Esophagus (tissue), 2 donors: ENCODE results near the gene XRCC1. TPM values are rescaled to one million over a fixed set of nuclear protein-coding genes. Genes with fewer than 3 reads are reported as not detected.

Source experiments
- H3K27ac ChIP-seq, 2 donors: one replicate each; pipeline ENCODE4 v1.5.1; 2013; ENCODE audit warnings: low read depth in 2 of 2, mild to moderate bottlenecking in 2 of 2, inconsistent platforms in 1 of 2, low read length in 1 of 2, moderate library complexity in 1 of 2
- H3K27me3 ChIP-seq, 2 donors: one replicate each; pipeline ENCODE4 v1.6.1; 2013; ENCODE audit warnings: low read length in 2 of 2, control low read depth in 1 of 2, mild to moderate bottlenecking in 1 of 2; ENCODE audit not compliant: insufficient read depth in 2 of 2, control insufficient read depth in 1 of 2
- H3K36me3 ChIP-seq, 2 donors: one replicate each; pipeline ENCODE4 v1.6.1; 2013; ENCODE audit warnings: low read length in 1 of 2; ENCODE audit not compliant: control insufficient read depth in 2 of 2, insufficient read depth in 2 of 2
- H3K4me1 ChIP-seq, 2 donors: one replicate each; pipeline ENCODE4 v1.6.1; 2013; ENCODE audit warnings: low read length in 1 of 2; ENCODE audit not compliant: control insufficient read depth in 2 of 2, insufficient read depth in 2 of 2
- H3K4me3 ChIP-seq, 2 donors: one replicate each; pipeline ENCODE4 v1.5.1; 2013; ENCODE audit warnings: low read length in 2 of 2, mild to moderate bottlenecking in 2 of 2, low read depth in 1 of 2, moderate library complexity in 1 of 2
- H3K9me3 ChIP-seq, 2 donors: one replicate each; pipeline ENCODE4 v1.6.1; 2013; ENCODE audit warnings: mild to moderate bottlenecking in 2 of 2, low read depth in 1 of 2, low read length in 1 of 2, moderate library complexity in 1 of 2; ENCODE audit not compliant: control insufficient read depth in 2 of 2, insufficient read depth in 1 of 2
- WGBS, 2 donors: extraction: QIAGEN DNeasy Blood & Tissue Kit; methylation state at CpG; one replicate each; pipeline ENCODE4 v1.1.7; 2013; 5-methylcytosine and 5-hydroxymethylcytosine counted together
- polyA plus RNA-seq, 2 donors: library from polyadenylated mRNA; stranded (reverse); fragments of 200-250 nt; gene quantifications; one replicate each; pipeline ENCODE4 v1.2.3, GENCODE V29; 2013
- donor health status: healthy with polysubstance abuse.
- donor health status: Bipolar disorder and iron deficiency.

XRCC1 gene
- polyA plus RNA-seq, 2 donors = 13.7 to 14.4 TPM

GRCh38 chr19:43507880-43508279 lies 67.4 kb downstream of the XRCC1 start:
- Histone ChIP-seq H3K4me3 (no peak overlapping the region), H3K4me1 (peaks cover 0 to 8% of the 10 kb centered on the region in 2 donors), H3K27ac (no peak overlapping the region), H3K9me3 (no peaks in the 10 kb centered on the region), H3K27me3 (no peaks in the 10 kb centered on the region), H3K36me3 (peaks cover 0 to 14% of the 10 kb centered on the region in 2 donors)
- 85 to 88% methylated on average over 2 of the region's 2 CpGs for WGBS, 2 donors

- Histone ChIP-seq H3K4me1 (peaks cover 0 to 6% of the 10 kb centered on the region in 2 donors), H3K36me3 (peaks cover 0 to 19% of the 10 kb centered on the region in 2 donors), H3K4me3 (no peak overlapping the region), H3K27ac (no peak overlapping the region), H3K27me3 (no peaks in the 10 kb centered on the region), H3K9me3 (no peaks in the 10 kb centered on the region)
- 88% methylated on average over 5 of the region's 5 CpGs for WGBS, 2 donors
Measured at GRCh38 chr19:43506629-43507028, 68.7 kb downstream of the XRCC1 start.

- Histone ChIP-seq H3K27me3 (no peaks in the 10 kb centered on the region), H3K36me3 (peaks cover 0 to 20% of the 10 kb centered on the region in 2 donors), H3K9me3 (no peaks in the 10 kb centered on the region), H3K4me3 (no peak overlapping the region), H3K4me1 (peaks cover 0 to 6% of the 10 kb centered on the region in 2 donors), H3K27ac (peak overlapping the region in 1 of 2 donors; percentile 15)
- 91 to 96% methylated on average over 5 of the region's 5 CpGs for WGBS, 2 donors
Measured at GRCh38 chr19:43505941-43506340, 69.4 kb downstream of the XRCC1 start.

GRCh38 chr19:43505186-43505456 lies 70.2 kb downstream of the XRCC1 start:
- H3K4me1 ChIP-seq = peaks cover 0 to 6% of the 10 kb centered on the region in 2 donors
- H3K9me3 ChIP-seq = no peaks in the 10 kb centered on the region
- H3K27ac ChIP-seq = peak overlapping the region; percentile 83 to 96
- H3K4me3 ChIP-seq = peak overlapping the region in 1 of 2 donors; percentile 69
- H3K36me3 ChIP-seq = peaks cover 0 to 19% of the 10 kb centered on the region in 2 donors
- 85 to 90% methylated on average over 3 of the region's 3 CpGs for WGBS, 2 donors
- H3K27me3 ChIP-seq = no peaks in the 10 kb centered on the region

GRCh38 chr19:43504426-43505185 lies 70.7 kb downstream of the XRCC1 start, which contains the start of gene PHLDB3:
Gene PHLDB3 (minus strand): TSS chr19:43504746. CDS start chr19:43504118, 628 bp downstream.
- Histone ChIP-seq H3K27me3 (no peaks in the 10 kb centered on the region), H3K4me3 (peak within 1 kb of the TSS; percentile 69 to 72), H3K27ac (peak within 1 kb of the TSS; percentile 83 to 96), H3K4me1 (peaks cover 0 to 6% of the 10 kb centered on the region in 2 donors), H3K9me3 (no peaks in the 10 kb centered on the region), H3K36me3 (peaks cover 0 to 18% of the 10 kb centered on the region in 2 donors)
- 2 to 5% methylated on average over 40 to 42 of the region's 42 CpGs for WGBS, 2 donors

- H3K27me3 ChIP-seq = no peaks in the 10 kb centered on the region
- WGBS, 2 donors = 1% methylated on average over 52 to 64 of the region's 64 CpGs
- peaks cover 3 to 6% of the 10 kb centered on the region in 2 donors for H3K4me1 ChIP-seq
- peak overlapping the region; percentile 83 to 96 for H3K27ac ChIP-seq
- no peaks in the 10 kb centered on the region for H3K9me3 ChIP-seq
- peak overlapping the region; percentile 69 to 72 for H3K4me3 ChIP-seq
- H3K36me3 ChIP-seq = peaks cover 0 to 21% of the 10 kb centered on the region in 2 donors
Measured at GRCh38 chr19:43503501-43504425, 71.6 kb downstream of the XRCC1 start.

- 85% methylated on average over 23 of the region's 23 CpGs for WGBS, 2 donors
Measured at GRCh38 chr19:43502419-43502976, 72.8 kb downstream of the XRCC1 start.

GRCh38 chr19:43501661-43502418 lies 73.5 kb downstream of the XRCC1 start:
- H3K27ac ChIP-seq = no peak overlapping the region
- H3K4me3 ChIP-seq = peak overlapping the region in 1 of 2 donors; percentile 19
- H3K36me3 ChIP-seq = peaks cover 0 to 25% of the 10 kb centered on the region in 2 donors
- WGBS, 2 donors = 78 to 82% methylated on average over 43 of the region's 43 CpGs
- no peaks in the 10 kb centered on the region for H3K9me3 ChIP-seq
- H3K27me3 ChIP-seq = no peaks in the 10 kb centered on the region
- H3K4me1 ChIP-seq = peaks cover 4 to 6% of the 10 kb centered on the region in 2 donors

More at GRCh38 chr19:43502419-43502976, 72.8 kb downstream of the XRCC1 start:
- Histone ChIP-seq H3K27me3 (no peaks in the 10 kb centered on the region), H3K4me3 (peak overlapping the region; percentile 68 to 69), H3K27ac (no peak overlapping the region), H3K4me1 (peaks cover 4 to 6% of the 10 kb centered on the region in 2 donors), H3K9me3 (no peaks in the 10 kb centered on the region), H3K36me3 (peaks cover 0 to 19% of the 10 kb centered on the region in 2 donors)

GRCh38 chr19:43499042-43499441 lies 76.3 kb downstream of the XRCC1 start:
- Histone ChIP-seq H3K36me3 (peaks cover 11 to 41% of the 10 kb centered on the region in 2 donors), H3K9me3 (no peaks in the 10 kb centered on the region), H3K27me3 (no peaks in the 10 kb centered on the region), H3K27ac (no peak overlapping the region), H3K4me3 (no peak overlapping the region), H3K4me1 (peaks cover 3 to 4% of the 10 kb centered on the region in 2 donors)
- 78 to 82% methylated on average over 3 of the region's 3 CpGs for WGBS, 2 donors
